PFSK-1 (cell line): ENCODE results near the gene FCSK. TPM values are rescaled to one million over a fixed set of nuclear protein-coding genes. Genes with fewer than 3 reads are reported as not detected.

Source experiments
- FOXP2 ChIP-seq: optimal IDR thresholded peaks from 2 replicates; pipeline ENCODE3; 2011; ENCODE audit warnings: borderline replicate concordance, control low read depth, inconsistent platforms; ENCODE audit not compliant: insufficient read depth; ENCODE audit errors: extremely low read length, extremely low read depth
- POLR2AphosphoS5 ChIP-seq: IDR thresholded peaks from 2 replicates; pipeline ENCODE4 v1.6.1; 2012; ENCODE audit warnings: low read depth, mild to moderate bottlenecking, control low read depth, low read length, moderate library complexity
- REST ChIP-seq, 2 experiments: IDR thresholded peaks; 2 replicates each; pipeline versions ENCODE4 v1.6.1 to v1.8.0; 2011 to 2012; ENCODE audit warnings: low read depth in 2 of 2, low read length in 2 of 2, control low read depth in 1 of 2, inconsistent platforms in 1 of 2, mild to moderate bottlenecking in 1 of 2, moderate library complexity in 1 of 2; ENCODE audit not compliant: insufficient read depth in 1 of 2
- SIN3A ChIP-seq: IDR thresholded peaks from 2 replicates; pipeline ENCODE4 v1.6.1; 2012; ENCODE audit warnings: mild to moderate bottlenecking, low read length, moderate library complexity, borderline replicate concordance; ENCODE audit not compliant: insufficient read depth
- TAF1 ChIP-seq: IDR thresholded peaks from 2 replicates; pipeline ENCODE4 v1.6.1; 2012; ENCODE audit warnings: low read length, control low read depth, borderline replicate concordance; ENCODE audit not compliant: insufficient read depth
- polyA plus RNA-seq: library from polyadenylated mRNA; unstranded; fragments of >200 nt; gene quantifications from one replicate; pipeline ENCODE4 v1.2.1, GENCODE V29; 2012; ENCODE audit warnings: low read depth, missing spikeins; ENCODE audit not compliant: insufficient read length

Gene FCSK
- polyA plus RNA-seq = 7.4 TPM

GRCh38 chr16:70454222-70455034 is at the start of gene FCSK:
FCSK (plus strand) TSS chr16:70454595; CDS start chr16:70463191, 8,596 bp downstream.
- TF ChIP-seq TAF1 (no peak), SIN3A (no peak), POLR2AphosphoS5 (no peak), FOXP2 (no peak), REST (IDR thresholded peaks at IDR 0.05; ENCODE audit: insufficient read depth in 1 of 2, low read depth in 2 of 2, low read length in 2 of 2) (no peak)

- TF ChIP-seq REST (IDR thresholded peaks at IDR 0.05; ENCODE audit: insufficient read depth in 1 of 2, low read depth in 2 of 2, low read length in 2 of 2) (no peak), SIN3A (no peak), TAF1 (no peak), FOXP2 (no peak), POLR2AphosphoS5 (no peak)
Observed at GRCh38 chr16:70407811-70408274, 46.6 kb upstream of the FCSK start.

GRCh38 chr16:70410734-70411133 is 43.7 kb upstream of the FCSK start:
- TF ChIP-seq REST (IDR thresholded peaks at IDR 0.05; ENCODE audit: insufficient read depth in 1 of 2, low read depth in 2 of 2, low read length in 2 of 2) (no peak), POLR2AphosphoS5 (no peak), TAF1 (no peak), FOXP2 (no peak), SIN3A (no peak)

- TF ChIP-seq POLR2AphosphoS5 (no peak), FOXP2 (no peak), TAF1 (no peak), REST (IDR thresholded peaks at IDR 0.05; ENCODE audit: insufficient read depth in 1 of 2, low read depth in 2 of 2, low read length in 2 of 2) (no peak), SIN3A (no peak)
Observed at GRCh38 chr16:70412385-70412784, 42.0 kb upstream of the FCSK start.
